LHCN-M2 (cell line): ENCODE results near the gene TTLL11. TPM values are rescaled to one million over a fixed set of nuclear protein-coding genes. Genes with fewer than 3 reads are reported as not detected.
"Not testable (repeated sequence)": the region's sequence is repeated elsewhere in the genome, so short reads cannot be mapped to it uniquely, and the experiment has no call there.

ENCODE experiments used
- DNase-seq: peaks from one replicate; pipeline ENCODE4 v3.0.0-alpha.2; 2012; ENCODE audit warnings: low read depth
- total RNA-seq: library from RNA; depleted of rRNA; stranded (reverse); fragments of >200 nt; gene quantifications from 2 replicates; pipeline ENCODE4 v1.2.3, GENCODE V29; 2014

Gene TTLL11
- total RNA-seq, 1 experiment from 2014 or later, result 3.4 TPM

DNA sequence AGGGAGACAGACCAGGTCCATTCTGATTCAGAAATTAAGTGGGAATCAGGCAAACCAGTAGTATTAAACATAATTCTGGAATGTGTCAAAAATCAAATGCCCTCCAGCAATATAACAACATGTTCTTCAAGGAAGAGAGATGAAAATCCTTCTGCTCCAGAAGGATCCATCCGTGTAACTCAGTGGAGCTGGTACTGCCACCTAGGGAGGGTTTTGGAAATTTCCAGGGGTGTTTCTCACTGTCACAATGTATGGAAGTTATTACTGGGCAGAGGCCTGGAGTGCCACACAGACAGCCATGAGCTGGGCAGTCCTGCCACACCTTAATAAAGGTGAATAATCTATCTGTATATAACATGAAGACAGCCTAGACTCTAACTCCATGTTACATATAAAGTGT, 87.5 kb downstream of the TTLL11 start:
- no peak for DNase-seq

DNA sequence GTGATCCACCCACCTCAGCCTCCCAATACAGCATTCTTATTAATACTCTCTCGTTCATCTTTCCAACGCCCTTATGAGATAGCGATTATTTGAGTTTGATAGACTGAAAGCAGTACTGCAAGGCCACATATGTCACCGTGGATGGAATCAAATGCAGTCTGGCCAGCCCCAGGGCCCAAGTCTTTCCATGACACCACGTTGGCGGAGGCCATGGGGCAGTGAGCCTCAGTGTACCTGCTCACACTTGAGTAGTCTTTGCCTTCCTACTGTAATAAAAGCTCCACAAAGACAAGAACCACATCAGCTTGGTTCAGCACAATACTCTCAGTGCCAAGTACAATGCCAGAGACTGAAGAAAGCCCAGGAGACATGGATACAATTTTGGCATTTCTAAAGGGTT, 88.5 kb downstream of the TTLL11 start:
- DNase-seq, result no peak

- no peak for DNase-seq
Observed at GRCh38 chr9:122001491-122002201, 91.5 kb downstream of the TTLL11 start.

DNA sequence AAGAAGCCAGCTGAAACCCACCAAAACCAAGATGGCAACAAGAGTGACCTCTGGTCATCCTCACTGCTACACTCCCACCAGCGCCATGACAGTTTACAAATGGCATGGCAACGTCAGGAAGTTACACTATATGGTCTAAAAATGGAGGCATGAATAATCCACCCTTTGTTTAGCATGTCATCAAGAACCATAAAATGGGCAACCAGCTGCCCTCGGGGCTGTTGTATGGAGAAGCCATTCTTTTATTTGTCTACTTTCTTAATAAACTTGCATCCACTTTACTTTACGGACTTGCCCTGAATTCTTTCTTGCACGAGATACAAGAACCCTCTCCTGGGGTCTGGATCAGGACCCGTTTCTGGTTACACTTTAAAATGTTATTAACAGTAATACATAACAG, 92.6 kb downstream of the TTLL11 start:
- not testable (repeated sequence) for DNase-seq

- no peak for DNase-seq
Observed at GRCh38 chr9:121999556-121999955, 93.6 kb downstream of the TTLL11 start.

DNA sequence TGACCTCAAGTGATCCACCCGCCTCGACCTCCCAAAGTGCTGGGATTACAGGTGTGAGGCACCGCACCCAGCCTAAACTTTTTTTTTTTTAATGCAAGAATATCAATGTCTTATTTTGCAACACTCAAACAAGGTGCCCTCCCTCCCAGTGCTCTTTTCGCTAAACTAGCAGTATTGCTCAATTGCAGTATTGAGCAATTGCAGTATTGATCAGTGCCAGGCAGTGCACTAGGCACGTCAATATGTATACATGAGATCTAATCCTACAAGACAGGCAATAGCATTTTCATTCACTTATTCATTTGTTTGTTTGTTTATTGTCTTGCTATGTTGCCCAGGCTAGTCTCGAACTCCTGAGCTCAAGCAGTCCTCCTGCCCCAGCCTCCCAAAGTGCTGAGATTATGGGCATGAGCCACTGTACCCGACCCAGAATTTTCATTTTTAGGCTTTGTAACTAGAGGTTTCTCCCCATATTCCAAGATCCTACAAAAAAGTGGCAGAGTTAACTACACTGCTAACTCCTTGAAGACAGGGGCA, 94.5 kb downstream of the TTLL11 start:
- no peak for DNase-seq

- no peak for DNase-seq
Observed at GRCh38 chr9:121997791-121998190, 95.3 kb downstream of the TTLL11 start.

- no peak for DNase-seq
Observed at GRCh38 chr9:121996783-121997182, 96.3 kb downstream of the TTLL11 start.

DNA sequence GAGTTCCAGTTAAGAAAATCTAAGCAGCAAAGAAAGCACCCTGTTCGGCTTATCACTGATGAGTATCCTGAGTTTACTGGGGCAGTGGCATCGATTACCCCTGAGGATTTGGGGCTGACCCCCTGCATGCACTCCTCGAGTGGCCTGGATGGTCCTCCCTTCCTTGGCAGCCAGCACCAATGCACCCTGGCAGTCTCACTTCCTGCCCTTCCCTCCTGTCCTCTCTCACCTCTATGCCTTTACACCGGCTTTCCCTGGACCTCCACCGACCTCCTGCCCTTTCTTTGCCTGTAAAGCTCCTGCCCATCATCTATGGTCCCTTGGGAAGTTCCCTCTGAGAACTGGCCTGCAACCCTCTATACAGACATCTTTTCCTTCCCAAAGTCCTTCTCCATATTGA, 97.1 kb downstream of the TTLL11 start:
- no peak for DNase-seq

DNA sequence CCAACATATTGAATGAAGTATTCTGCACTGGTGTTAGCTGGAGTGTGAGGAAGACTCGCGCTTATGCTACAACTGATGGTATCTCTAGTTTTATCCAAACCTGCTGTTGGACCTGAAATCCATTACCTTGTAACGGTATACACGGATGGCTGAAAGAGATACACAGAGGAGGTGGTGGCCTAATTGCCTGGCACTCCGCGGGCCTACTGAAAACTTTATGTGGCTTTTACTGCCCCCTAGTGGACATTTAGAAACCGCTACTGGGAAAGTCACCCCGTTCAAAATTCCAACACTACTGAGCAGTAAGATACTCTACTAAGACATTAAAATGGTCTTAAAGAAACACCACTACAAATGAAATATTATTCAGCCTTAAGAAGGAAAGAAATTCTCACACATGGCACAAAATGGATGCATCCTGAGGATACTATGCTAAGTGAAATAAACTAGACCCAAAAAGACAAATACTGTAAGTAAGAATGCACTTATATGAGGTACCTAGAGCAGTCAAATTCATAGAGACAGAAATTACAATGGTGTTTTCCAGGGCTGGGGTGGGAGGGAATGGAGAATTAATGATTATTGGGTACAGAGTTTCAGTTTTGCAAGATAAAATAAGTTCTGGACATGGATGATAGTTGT, 100.4 kb downstream of the TTLL11 start:
- DNase-seq, result peak; percentile 66

- no peak for DNase-seq
Observed at GRCh38 chr9:121991307-121991661, 101.8 kb downstream of the TTLL11 start.

- DNase-seq, result no peak
Observed at GRCh38 chr9:121990600-121991306, 102.4 kb downstream of the TTLL11 start.

- no peak for DNase-seq
Observed at GRCh38 chr9:121989010-121989409, 104.1 kb downstream of the TTLL11 start.

GRCh38 chr9:121987314-121987713, 105.8 kb downstream of the TTLL11 start:
- DNase-seq, result no peak

- DNase-seq, result no peak
Observed at GRCh38 chr9:121985792-121986494, 107.2 kb downstream of the TTLL11 start.

GRCh38 chr9:121984726-121985402, 108.2 kb downstream of the TTLL11 start:
- peak; percentile 69 for DNase-seq

DNA sequence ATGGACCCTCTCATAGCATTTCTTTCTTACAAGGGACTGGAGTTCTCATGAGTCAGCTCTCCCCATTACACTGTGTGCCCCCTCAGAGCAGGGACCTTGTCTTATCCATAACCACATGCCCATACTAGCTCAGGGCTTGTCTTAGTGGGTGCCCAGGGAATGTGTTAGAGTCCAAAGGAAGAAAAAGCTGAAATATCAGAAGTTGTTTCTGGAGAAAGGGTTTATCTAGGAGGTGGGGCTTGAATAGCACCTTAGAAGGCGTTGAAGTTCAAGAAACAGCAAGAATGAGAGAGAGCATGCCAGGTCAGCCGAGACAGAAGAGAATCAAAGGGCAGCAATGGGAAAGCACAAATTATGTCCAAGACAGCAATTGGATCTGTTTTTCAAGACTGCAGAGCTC, 109.4 kb downstream of the TTLL11 start:
- no peak for DNase-seq

- DNase-seq, result no peak
Observed at GRCh38 chr9:121981118-121981883, 111.8 kb downstream of the TTLL11 start.

DNA sequence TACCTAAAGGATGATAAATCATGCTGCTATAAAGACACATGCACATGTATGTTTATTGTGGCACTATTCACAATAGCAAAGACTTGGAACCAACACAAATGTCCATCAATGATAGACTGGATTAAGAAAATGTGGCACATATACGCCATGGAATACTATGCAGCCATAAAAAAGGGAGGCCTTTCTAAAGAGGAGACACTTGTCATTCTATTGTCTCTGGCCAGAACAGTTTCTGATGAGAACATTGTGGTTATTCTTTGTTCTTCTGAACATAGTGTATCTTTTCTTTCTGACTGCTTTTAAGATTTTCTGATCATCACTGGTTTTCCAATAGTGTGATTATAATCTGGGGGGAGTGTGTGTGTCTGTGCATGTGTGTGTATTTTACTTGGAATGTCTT, 112.4 kb downstream of the TTLL11 start:
- DNase-seq, result not testable (repeated sequence)

- DNase-seq, result no peak
Observed at GRCh38 chr9:121979736-121980135, 113.4 kb downstream of the TTLL11 start.

DNA sequence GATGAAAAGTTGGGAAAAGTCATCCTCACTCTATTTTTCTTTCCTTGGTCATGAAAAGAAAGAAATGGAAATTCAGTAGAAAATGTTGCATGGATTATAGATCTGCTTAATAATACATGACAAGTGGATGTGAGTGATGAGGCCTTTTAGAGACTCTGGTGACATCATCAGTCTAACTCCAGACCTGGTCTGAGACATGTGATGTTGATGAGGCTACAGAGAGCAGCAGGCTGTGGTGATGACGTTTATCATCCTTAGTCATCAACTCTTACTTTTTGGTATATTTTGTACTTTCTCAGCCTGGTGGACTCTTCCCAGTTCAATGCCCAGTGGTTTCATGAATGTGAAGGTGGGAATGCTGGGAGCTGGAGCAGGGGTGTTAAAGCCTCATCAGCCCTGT, 116.4 kb downstream of the TTLL11 start:
- DNase-seq, result peak; percentile 70
